ENCODE data around the gene TCF4.
A peak's percentile ranks its signal among the peaks of the same experiment; 100 is the strongest.

The TCF4 gene

GRCh38 chr18:55266981-55267380 lies 321.0 kb downstream of the TCF4 start:
- peaks cover 79% of the 10 kb centered on the region for H3K36me3 ChIP-seq (ENCODE audit: insufficient read depth, low read length)
- WGBS, result 94% methylated on average over 5 of the region's 6 CpGs

GRCh38 chr18:55265984-55266383 lies 322.0 kb downstream of the TCF4 start:
- no peaks in the 10 kb centered on the region for H3K9me3 ChIP-seq (ENCODE audit: insufficient read depth, low read depth, low read length)
- no peaks in the 10 kb centered on the region for H3K27me3 ChIP-seq (ENCODE audit: insufficient read depth, low read length)
- no peak overlapping the region for H3K9ac ChIP-seq (ENCODE audit: low read depth, low read length)
- no peak overlapping the region for H3K4me3 ChIP-seq (ENCODE audit: low read length)
- H3K4me1 ChIP-seq (ENCODE audit: insufficient read depth, low read length), result peaks cover 39% of the 10 kb centered on the region
- H3K27ac ChIP-seq (ENCODE audit: low read depth, low read length), result no peak overlapping the region
- WGBS, result 96% methylated on average over 3 of the region's 3 CpGs
- H3K36me3 ChIP-seq (ENCODE audit: insufficient read depth, low read length), result peaks cover 79% of the 10 kb centered on the region

More at GRCh38 chr18:55266981-55267380, 321.0 kb downstream of the TCF4 start:
- H3K27ac ChIP-seq (ENCODE audit: low read depth, low read length), result no peak overlapping the region
- H3K4me1 ChIP-seq (ENCODE audit: insufficient read depth, low read length), result peaks cover 33% of the 10 kb centered on the region
- H3K27me3 ChIP-seq (ENCODE audit: insufficient read depth, low read length), result no peaks in the 10 kb centered on the region
- no peak overlapping the region for H3K4me3 ChIP-seq (ENCODE audit: low read length)
- H3K9me3 ChIP-seq (ENCODE audit: insufficient read depth, low read depth, low read length), result no peaks in the 10 kb centered on the region
- no peak overlapping the region for H3K9ac ChIP-seq (ENCODE audit: low read depth, low read length)

GRCh38 chr18:55265130-55265675 lies 322.8 kb downstream of the TCF4 start:
- WGBS, result 78% methylated on average over 3 of the region's 5 CpGs
- Histone ChIP-seq H3K27ac (ENCODE audit: low read depth, low read length) (peak overlapping the region; percentile 34), H3K9ac (ENCODE audit: low read depth, low read length) (no peak overlapping the region)

GRCh38 chr18:55264108-55264507 lies 323.9 kb downstream of the TCF4 start:
- no peaks in the 10 kb centered on the region for H3K9me3 ChIP-seq (ENCODE audit: insufficient read depth, low read depth, low read length)
- H3K9ac ChIP-seq (ENCODE audit: low read depth, low read length), result no peak overlapping the region
- peaks cover 39% of the 10 kb centered on the region for H3K4me1 ChIP-seq (ENCODE audit: insufficient read depth, low read length)
- WGBS, result 74% methylated on average over 3 of the region's 3 CpGs
- H3K27ac ChIP-seq (ENCODE audit: low read depth, low read length), result no peak overlapping the region; the same call in 1 of the 2 replicates
- no peaks in the 10 kb centered on the region for H3K27me3 ChIP-seq (ENCODE audit: insufficient read depth, low read length)
- H3K36me3 ChIP-seq (ENCODE audit: insufficient read depth, low read length), result peaks cover 76% of the 10 kb centered on the region
- H3K4me3 ChIP-seq (ENCODE audit: low read length), result no peak overlapping the region

More at GRCh38 chr18:55265130-55265675, 322.8 kb downstream of the TCF4 start:
- H3K27me3 ChIP-seq (ENCODE audit: insufficient read depth, low read length), result no peaks in the 10 kb centered on the region
- no peaks in the 10 kb centered on the region for H3K9me3 ChIP-seq (ENCODE audit: insufficient read depth, low read depth, low read length)
- peaks cover 76% of the 10 kb centered on the region for H3K36me3 ChIP-seq (ENCODE audit: insufficient read depth, low read length)
- peaks cover 39% of the 10 kb centered on the region for H3K4me1 ChIP-seq (ENCODE audit: insufficient read depth, low read length)
- H3K4me3 ChIP-seq (ENCODE audit: low read length), result no peak overlapping the region

DNA sequence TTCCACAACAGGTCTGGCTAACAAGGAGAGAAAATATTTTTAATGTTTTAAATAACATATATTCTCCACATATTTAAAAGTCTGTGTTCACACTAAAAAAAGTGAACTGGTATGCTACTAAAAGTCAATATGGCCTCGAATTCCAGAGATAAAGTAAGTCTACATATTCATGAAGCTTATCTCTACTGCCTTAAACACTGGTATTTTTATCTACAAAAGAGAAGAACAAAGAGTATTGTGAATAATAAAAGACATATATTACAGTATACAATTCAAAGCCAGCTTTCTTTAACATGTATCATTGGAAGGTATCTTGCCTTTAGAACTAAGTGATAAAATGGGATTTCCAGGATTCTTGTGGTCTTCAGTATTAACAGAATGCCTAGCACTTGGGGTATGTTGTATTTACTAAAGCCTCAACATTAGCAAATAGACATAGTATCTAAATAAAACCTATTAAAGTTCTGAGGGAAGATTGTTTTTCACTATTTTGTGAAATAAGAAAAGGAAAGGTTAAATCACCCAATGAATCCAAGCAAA lies 325.9 kb downstream of the TCF4 start:
- Histone ChIP-seq H3K4me3 (ENCODE audit: low read length) (no peak overlapping the region), H3K4me1 (ENCODE audit: insufficient read depth, low read length) (peaks cover 39% of the 10 kb centered on the region), H3K9me3 (ENCODE audit: insufficient read depth, low read depth, low read length) (no peaks in the 10 kb centered on the region), H3K27ac (ENCODE audit: low read depth, low read length) (no peak overlapping the region), H3K36me3 (ENCODE audit: insufficient read depth, low read length) (peaks cover 74% of the 10 kb centered on the region), H3K27me3 (ENCODE audit: insufficient read depth, low read length) (no peaks in the 10 kb centered on the region), H3K9ac (ENCODE audit: low read depth, low read length) (no peak overlapping the region)
- 100% methylated on average over 1 of the region's 1 CpG for WGBS

DNA sequence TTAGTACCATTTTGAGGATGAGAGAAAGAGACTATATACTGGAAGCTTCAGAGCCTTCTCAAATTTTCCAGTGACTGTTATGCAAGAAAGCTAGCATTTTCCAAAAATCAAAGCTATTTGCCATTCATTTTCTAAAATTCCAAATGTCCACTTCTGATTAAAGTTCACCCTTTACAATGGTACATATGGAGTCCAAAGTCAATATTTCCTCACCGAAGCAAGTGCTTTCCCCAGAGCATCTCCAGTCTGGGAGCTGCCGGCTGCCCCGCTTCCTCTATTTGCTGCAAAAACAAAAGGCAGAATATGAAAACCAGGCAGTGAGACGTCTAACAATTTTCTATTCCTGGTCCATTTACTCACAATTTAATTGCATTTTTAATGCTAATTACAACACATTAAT lies 326.7 kb downstream of the TCF4 start:
- Histone ChIP-seq H3K9me3 (ENCODE audit: insufficient read depth, low read depth, low read length) (no peaks in the 10 kb centered on the region), H3K36me3 (ENCODE audit: insufficient read depth, low read length) (peaks cover 74% of the 10 kb centered on the region)
- 89% methylated on average over 4 of the region's 4 CpGs for WGBS

GRCh38 chr18:55258088-55258487 lies 329.9 kb downstream of the TCF4 start:
- H3K9ac ChIP-seq (ENCODE audit: low read depth, low read length), result no peak overlapping the region
- peaks cover 91% of the 10 kb centered on the region for H3K36me3 ChIP-seq (ENCODE audit: insufficient read depth, low read length)
- over 99% methylated on average over 3 of the region's 4 CpGs for WGBS
- H3K4me3 ChIP-seq (ENCODE audit: low read length), result no peak overlapping the region
- no peaks in the 10 kb centered on the region for H3K9me3 ChIP-seq (ENCODE audit: insufficient read depth, low read depth, low read length)
- no peak overlapping the region for H3K27ac ChIP-seq (ENCODE audit: low read depth, low read length)
- no peaks in the 10 kb centered on the region for H3K27me3 ChIP-seq (ENCODE audit: insufficient read depth, low read length)
- peaks cover 12% of the 10 kb centered on the region; the same call in 1 of the 2 replicates for H3K4me1 ChIP-seq (ENCODE audit: insufficient read depth, low read length)

More for the DNA sequence above, 326.7 kb downstream of the TCF4 start:
- Histone ChIP-seq H3K27me3 (ENCODE audit: insufficient read depth, low read length) (no peaks in the 10 kb centered on the region), H3K27ac (ENCODE audit: low read depth, low read length) (no peak overlapping the region), H3K4me3 (ENCODE audit: low read length) (no peak overlapping the region), H3K4me1 (ENCODE audit: insufficient read depth, low read length) (peaks cover 39% of the 10 kb centered on the region), H3K9ac (ENCODE audit: low read depth, low read length) (no peak overlapping the region)

DNA sequence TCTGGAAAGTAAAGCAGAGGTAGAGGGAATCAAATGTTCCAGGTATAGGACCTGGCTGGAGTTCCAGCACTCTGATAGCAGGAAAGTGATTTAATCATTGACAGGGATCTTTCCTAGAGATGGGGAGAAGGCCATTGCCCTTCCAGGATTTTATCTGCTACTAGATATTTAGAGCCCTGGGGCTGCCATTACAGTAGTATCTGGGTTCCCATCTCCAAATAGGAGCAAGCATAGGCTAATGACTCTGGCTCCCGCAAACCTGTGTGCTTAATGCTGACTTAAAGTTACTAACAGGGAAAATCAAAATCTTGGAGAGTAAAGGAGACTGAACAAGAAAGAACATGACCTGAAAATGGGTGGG lies 331.1 kb downstream of the TCF4 start:
- Histone ChIP-seq H3K4me1 (ENCODE audit: insufficient read depth, low read length) (peaks cover 15% of the 10 kb centered on the region), H3K36me3 (ENCODE audit: insufficient read depth, low read length) (peaks cover 86% of the 10 kb centered on the region), H3K27ac (ENCODE audit: low read depth, low read length) (no peak overlapping the region), H3K4me3 (ENCODE audit: low read length) (no peak overlapping the region), H3K9me3 (ENCODE audit: insufficient read depth, low read depth, low read length) (no peaks in the 10 kb centered on the region), H3K9ac (ENCODE audit: low read depth, low read length) (no peak overlapping the region), H3K27me3 (ENCODE audit: insufficient read depth, low read length) (no peaks in the 10 kb centered on the region)
- 96% methylated on average over 1 of the region's 1 CpG for WGBS

DNA sequence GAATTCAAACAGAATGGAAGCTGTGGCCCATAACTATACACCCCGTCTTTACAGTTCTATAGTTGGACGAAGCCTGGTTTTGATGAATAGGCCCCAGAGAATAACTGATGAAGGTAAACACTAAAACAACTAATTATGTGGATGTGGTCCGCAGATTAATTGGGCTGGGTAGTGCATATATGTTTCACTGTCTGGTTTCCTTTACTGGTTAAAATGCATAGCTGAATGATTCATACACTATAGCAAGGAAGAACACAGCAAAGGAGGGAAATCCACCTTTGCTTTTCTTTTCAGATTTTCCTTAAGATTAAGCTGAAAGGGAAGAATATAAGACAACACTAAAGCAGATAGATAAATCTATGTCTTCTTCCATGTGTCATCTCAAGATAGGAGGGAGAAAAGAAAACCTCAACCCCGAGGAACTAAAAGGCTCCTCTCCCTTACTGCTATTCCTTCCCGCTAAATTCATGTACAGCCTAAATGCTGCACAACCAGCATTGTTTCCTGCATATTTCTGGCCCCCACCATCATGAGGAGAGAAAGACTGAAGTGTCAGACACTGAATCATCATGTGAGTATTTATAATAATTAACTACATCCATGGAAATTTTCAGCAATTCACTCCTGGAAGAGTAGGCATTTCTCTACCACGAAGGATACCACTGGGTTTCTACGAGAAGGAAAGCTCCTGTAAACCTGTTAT lies 331.6 kb downstream of the TCF4 start:
- Histone ChIP-seq H3K36me3 (ENCODE audit: insufficient read depth, low read length) (peaks cover 81% of the 10 kb centered on the region), H3K9me3 (ENCODE audit: insufficient read depth, low read depth, low read length) (no peaks in the 10 kb centered on the region), H3K9ac (ENCODE audit: low read depth, low read length) (no peak overlapping the region), H3K4me1 (ENCODE audit: insufficient read depth, low read length) (peaks cover 14% of the 10 kb centered on the region), H3K27me3 (ENCODE audit: insufficient read depth, low read length) (no peaks in the 10 kb centered on the region), H3K27ac (ENCODE audit: low read depth, low read length) (no peak overlapping the region), H3K4me3 (ENCODE audit: low read length) (no peak overlapping the region)
- WGBS, result 90% methylated on average over 7 of the region's 7 CpGs

DNA sequence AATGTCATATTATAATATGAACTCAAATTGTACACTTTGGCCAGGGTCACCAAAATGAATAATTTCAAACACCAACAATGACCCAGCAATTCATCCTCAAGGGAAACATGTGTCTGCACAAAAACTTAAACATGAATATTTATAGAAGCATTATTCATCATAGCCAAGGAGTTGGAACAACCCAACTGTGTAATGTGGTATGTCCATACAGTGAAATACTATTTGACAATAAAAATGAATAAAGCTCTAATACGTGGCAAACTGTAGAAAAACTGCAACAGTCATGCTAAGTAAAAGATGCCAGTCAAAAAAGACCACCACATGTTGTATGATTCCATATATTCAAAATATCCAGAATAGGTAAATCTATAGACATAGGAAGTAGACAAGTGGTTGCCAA lies 334.2 kb downstream of the TCF4 start:
- no peak overlapping the region for H3K4me3 ChIP-seq (ENCODE audit: low read length)
- H3K9me3 ChIP-seq (ENCODE audit: insufficient read depth, low read depth, low read length), result no peaks in the 10 kb centered on the region
- no peak overlapping the region for H3K27ac ChIP-seq (ENCODE audit: low read depth, low read length)
- WGBS, result 100% methylated on average over 1 of the region's 1 CpG
- H3K36me3 ChIP-seq (ENCODE audit: insufficient read depth, low read length), result peaks cover 75% of the 10 kb centered on the region
- H3K4me1 ChIP-seq (ENCODE audit: insufficient read depth, low read length), result peaks cover 18% of the 10 kb centered on the region
- no peaks in the 10 kb centered on the region for H3K27me3 ChIP-seq (ENCODE audit: insufficient read depth, low read length)
- no peak overlapping the region for H3K9ac ChIP-seq (ENCODE audit: low read depth, low read length)

DNA sequence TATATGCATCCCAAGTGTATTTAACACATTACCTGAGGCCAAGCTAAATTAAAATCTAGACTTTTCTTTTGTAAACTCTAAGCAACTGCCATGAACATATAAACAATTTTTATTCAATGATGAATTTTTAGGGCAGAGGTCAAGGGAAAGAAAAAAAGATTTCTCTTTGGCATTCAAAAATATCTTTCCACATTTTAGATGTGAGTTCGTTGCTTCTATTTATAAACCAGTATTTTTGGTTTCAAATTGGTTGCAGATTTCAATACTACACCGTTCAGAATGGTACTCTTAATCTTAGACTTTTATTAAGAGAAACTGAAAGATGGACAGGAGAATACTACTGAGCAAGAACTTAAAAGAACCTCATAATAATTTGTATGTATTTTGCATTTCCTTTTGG lies 335.1 kb downstream of the TCF4 start:
- no peaks in the 10 kb centered on the region for H3K9me3 ChIP-seq (ENCODE audit: insufficient read depth, low read depth, low read length)
- no peak overlapping the region for H3K4me3 ChIP-seq (ENCODE audit: low read length)
- no CpG with 5 or more reads among the region's 2 CpGs for WGBS

More for the DNA sequence above, 335.1 kb downstream of the TCF4 start:
- H3K27ac ChIP-seq (ENCODE audit: low read depth, low read length), result no peak overlapping the region
- H3K9ac ChIP-seq (ENCODE audit: low read depth, low read length), result no peak overlapping the region
- H3K27me3 ChIP-seq (ENCODE audit: insufficient read depth, low read length), result no peaks in the 10 kb centered on the region
- H3K36me3 ChIP-seq (ENCODE audit: insufficient read depth, low read length), result peaks cover 71% of the 10 kb centered on the region
- H3K4me1 ChIP-seq (ENCODE audit: insufficient read depth, low read length), result peaks cover 18% of the 10 kb centered on the region

Measured in HUES64 (cell line).